Smooth muscle cell (in vitro differentiated cells): ENCODE results near the gene NLGN4X. TPM values are rescaled to one million over a fixed set of nuclear protein-coding genes. Genes with fewer than 3 reads are reported as not detected.

Source experiments
- DNase-seq: peaks from one replicate; lab custom pipeline; 2025; ENCODE audit not compliant: unreplicated experiment; lab: John Stamatoyannopoulos, UW
- H2AFZ ChIP-seq: fragments of 200-600 bp; sonication (generic); 2 replicates; pipeline ENCODE4 v1.6.0; 2016; ENCODE audit warnings: antibody characterized with exemption, low read depth, mild to moderate bottlenecking
- H3F3A ChIP-seq: fragments of 200-600 bp; sonication (generic); 2 replicates; pipeline ENCODE4 v1.6.0; 2017; ENCODE audit warnings: antibody characterized with exemption, low read depth
- H3K27ac ChIP-seq: fragments of 200-600 bp; sonication (generic); 2 replicates; pipeline ENCODE4 v1.5.1; 2016; ENCODE audit warnings: low read depth, mild to moderate bottlenecking
- H3K27me3 ChIP-seq: fragments of 200-600 bp; sonication (generic); 2 replicates; pipeline ENCODE4 v1.6.1; 2016; ENCODE audit warnings: low read depth, mild to moderate bottlenecking
- H3K36me3 ChIP-seq: fragments of 200-600 bp; sonication (generic); 2 replicates; pipeline ENCODE4 v1.5.1; 2016; ENCODE audit warnings: low read depth
- H3K4me1 ChIP-seq: fragments of 200-600 bp; sonication (generic); 2 replicates; pipeline ENCODE4 v1.5.1; 2016; ENCODE audit warnings: low read depth
- H3K4me2 ChIP-seq: fragments of 200-600 bp; sonication (generic); 2 replicates; pipeline ENCODE4 v1.6.0; 2016; ENCODE audit warnings: mild to moderate bottlenecking
- H3K4me3 ChIP-seq: fragments of 200-600 bp; sonication (generic); 2 replicates; pipeline ENCODE4 v1.5.1; 2016; ENCODE audit warnings: mild to moderate bottlenecking
- H3K79me2 ChIP-seq: fragments of 200-600 bp; sonication (generic); 2 replicates; pipeline ENCODE4 v1.6.0; 2016; ENCODE audit warnings: low read depth, mild to moderate bottlenecking
- H3K9ac ChIP-seq: fragments of 200-600 bp; sonication (generic); 2 replicates; pipeline ENCODE4 v1.6.0; 2016; ENCODE audit warnings: low read depth
- H3K9me3 ChIP-seq: fragments of 200-600 bp; sonication (generic); replicated peaks from 2 replicates; pipeline ENCODE4 v1.5.1; 2016; ENCODE audit warnings: low read depth
- H4K20me1 ChIP-seq: fragments of 200-600 bp; sonication (generic); 2 replicates; pipeline ENCODE4 v1.6.0; 2016; ENCODE audit warnings: low read depth
- CTCF ChIP-seq: fragments of 200-600 bp; sonication (generic); IDR thresholded peaks from 2 replicates; pipeline ENCODE4 v1.5.1; 2017; ENCODE audit warnings: borderline replicate concordance, mild to moderate bottlenecking, antibody characterized with exemption; ENCODE audit not compliant: insufficient read depth, poor library complexity, severe bottlenecking
- WGBS: methylation state at CpG from one replicate; pipeline ENCODE4 v1.1.7; 2016; ENCODE audit warnings: low lambda C conversion rate; 5-methylcytosine and 5-hydroxymethylcytosine counted together
- polyA plus RNA-seq: library from polyadenylated mRNA; unstranded; fragments of >200 nt; fragmentation: Nextera tagmentation; extraction: Ambion mirVana; gene quantifications from 2 replicates; pipeline ENCODE4 v1.2.1, GENCODE V29; 2016
- total RNA-seq: library from RNA; depleted of rRNA; stranded (reverse); fragments of >200 nt; gene quantifications from 2 replicates; pipeline ENCODE4 v1.2.3, GENCODE V29; 2014

NLGN4X gene
- total and polyA plus RNA-seq, 2 experiments from 2014 or later, result 1.6 to 4.7 TPM

DNA sequence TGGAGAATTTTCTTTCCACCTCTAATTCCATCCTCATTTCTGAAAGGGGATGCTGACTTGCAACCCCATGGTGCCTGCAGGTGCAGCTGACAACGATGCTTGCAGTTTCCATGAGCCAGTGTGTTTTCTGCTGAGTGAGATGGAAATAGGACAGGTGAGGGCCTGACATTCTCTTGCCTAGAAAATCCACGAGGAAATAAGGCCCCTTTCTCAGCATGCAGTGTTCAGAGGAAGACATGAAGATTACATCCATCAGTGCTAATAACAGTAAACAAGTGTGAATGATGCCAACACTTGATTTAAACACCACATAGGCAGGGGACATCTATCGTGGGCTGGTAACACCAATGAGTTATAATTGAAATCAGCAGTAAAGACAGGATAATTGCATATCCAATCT lies 237.3 kb downstream of the NLGN4X start:
- no peak overlapping the region for H2AFZ ChIP-seq
- H3K27ac ChIP-seq, result no peak overlapping the region
- H3F3A ChIP-seq, result no peaks in the 10 kb centered on the region
- no peak for TF ChIP-seq CTCF
- WGBS, result 80% methylated on average over 3 of the region's 3 CpGs
- no peaks in the 10 kb centered on the region for H3K27me3 ChIP-seq
- no peak for DNase-seq
- H4K20me1 ChIP-seq, result no peaks in the 10 kb centered on the region
- H3K36me3 ChIP-seq, result no peaks in the 10 kb centered on the region
- H3K9ac ChIP-seq, result no peak overlapping the region
- H3K4me2 ChIP-seq, result no peak overlapping the region
- no peak overlapping the region for H3K4me3 ChIP-seq
- H3K79me2 ChIP-seq, result no peaks in the 10 kb centered on the region
- no peaks in the 10 kb centered on the region for H3K9me3 ChIP-seq
- H3K4me1 ChIP-seq, result no peaks in the 10 kb centered on the region

DNA sequence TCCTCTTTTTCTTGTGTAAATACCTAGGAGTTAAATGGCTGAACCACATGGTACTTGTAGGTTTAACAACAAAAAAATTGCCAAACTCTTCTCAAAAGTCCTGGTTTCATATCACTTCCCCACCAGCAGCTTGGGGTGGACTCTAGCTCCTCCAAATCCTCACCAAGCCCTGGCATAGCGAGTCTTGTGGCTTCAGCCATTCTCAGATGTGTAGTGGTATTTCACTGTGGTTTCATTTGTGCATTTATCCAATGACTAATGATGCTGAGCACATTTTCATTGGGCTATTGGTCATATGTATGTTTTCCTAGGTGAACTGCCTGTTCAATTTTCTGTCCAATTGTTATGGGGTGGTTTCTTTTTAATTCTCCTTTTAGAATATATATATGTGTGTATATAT lies 249.3 kb downstream of the NLGN4X start:
- no peaks in the 10 kb centered on the region for H3K9me3 ChIP-seq
- H3K4me1 ChIP-seq, result no peaks in the 10 kb centered on the region
- H4K20me1 ChIP-seq, result no peaks in the 10 kb centered on the region
- TF ChIP-seq CTCF, result no peak
- H3K4me3 ChIP-seq, result no peak overlapping the region
- H3K4me2 ChIP-seq, result no peak overlapping the region
- no peak overlapping the region for H2AFZ ChIP-seq
- no peaks in the 10 kb centered on the region for H3K27me3 ChIP-seq
- H3K36me3 ChIP-seq, result no peaks in the 10 kb centered on the region
- DNase-seq, result no peak
- H3F3A ChIP-seq, result no peaks in the 10 kb centered on the region
- whole genome bisulfite sequencing, result 50% methylated on average over 1 of the region's 1 CpG
- H3K9ac ChIP-seq, result no peak overlapping the region
- H3K27ac ChIP-seq, result no peak overlapping the region
- no peaks in the 10 kb centered on the region for H3K79me2 ChIP-seq

GRCh38 chrX:5976332-5976731 lies 252.3 kb downstream of the NLGN4X start:
- 75% methylated on average over 4 of the region's 4 CpGs for WGBS

More at GRCh38 chrX:5976332-5976731, 252.3 kb downstream of the NLGN4X start:
- TF ChIP-seq CTCF, result no peak
- H4K20me1 ChIP-seq, result no peaks in the 10 kb centered on the region
- no peak overlapping the region for H3K4me3 ChIP-seq
- no peaks in the 10 kb centered on the region for H3K4me1 ChIP-seq
- no peaks in the 10 kb centered on the region for H3K36me3 ChIP-seq
- H3K9me3 ChIP-seq, result no peaks in the 10 kb centered on the region
- H3K9ac ChIP-seq, result no peak overlapping the region
- DNase-seq, result no peak
- no peaks in the 10 kb centered on the region for H3K27me3 ChIP-seq
- no peak overlapping the region for H2AFZ ChIP-seq
- no peaks in the 10 kb centered on the region for H3F3A ChIP-seq
- H3K79me2 ChIP-seq, result no peaks in the 10 kb centered on the region
- H3K27ac ChIP-seq, result no peak overlapping the region
- no peak overlapping the region for H3K4me2 ChIP-seq
